H1 (cell line): ENCODE results near the gene PLAAT1.

Experiments used
- CTCF ChIP-seq, 3 experiments: IDR thresholded peaks; 1 replicate in 2 of 3; 2 replicates in 1 of 3; pipeline versions ENCODE4 v1.5.1 to v1.6.1; 2011; ENCODE audit warnings: low read length in 3 of 3, mild to moderate bottlenecking in 3 of 3, inconsistent platforms in 2 of 3, low read depth in 1 of 3, moderate library complexity in 1 of 3; ENCODE audit not compliant: insufficient read depth in 1 of 3; ENCODE audit errors: control extremely low read depth in 1 of 3
- POLR2A ChIP-seq, 2 experiments: IDR thresholded peaks; 1 replicate in 1 of 2; 2 replicates in 1 of 2; pipeline ENCODE4 v1.6.1; 2011; ENCODE audit warnings: low read depth in 2 of 2, low read length in 2 of 2, mild to moderate bottlenecking in 2 of 2; ENCODE audit errors: control extremely low read depth in 1 of 2
- ZNF274 ChIP-seq: IDR thresholded peaks from 2 replicates; pipeline ENCODE4 v1.7.0; 2012; ENCODE audit warnings: low read length, borderline replicate concordance; ENCODE audit errors: extremely low read depth

- TF ChIP-seq POLR2A (IDR thresholded peaks at IDR 0.05; ENCODE audit: control extremely low read depth in 1 of 2, low read depth in 2 of 2, low read length in 2 of 2) (no peak), ZNF274 (no peak), CTCF (IDR thresholded peaks at IDR 0.05; ENCODE audit: control extremely low read depth in 1 of 3, insufficient read depth in 1 of 3, low read depth in 1 of 3, low read length in 3 of 3) (no peak)
These were observed 72.3 kb downstream of the PLAAT1 start for GRCh38 chr3:193313061-193313958.
